ENCODE results near the gene SLC25A42.
"Not testable (repeated sequence)": the region's sequence is repeated elsewhere in the genome, so short reads cannot be mapped to it uniquely, and the experiment has no call there.

SLC25A42 gene

GRCh38 chr19:19107654-19108053 lies 43.9 kb downstream of the SLC25A42 start:
- DNase-seq, result no peak

GRCh38 chr19:19109601-19110000 lies 45.8 kb downstream of the SLC25A42 start:
- DNase-seq, result no peak

GRCh38 chr19:19110410-19111135 lies 46.8 kb downstream of the SLC25A42 start:
- no peak for DNase-seq

GRCh38 chr19:19111136-19111835 lies 47.5 kb downstream of the SLC25A42 start:
- DNase-seq, result no peak

- no peak for DNase-seq
These were observed 48.3 kb downstream of the SLC25A42 start for GRCh38 chr19:19111967-19112580.

- no peak for DNase-seq
These were observed 49.3 kb downstream of the SLC25A42 start for GRCh38 chr19:19113040-19113626.

- peak; percentile 45 for DNase-seq
These were observed 52.2 kb downstream of the SLC25A42 start for GRCh38 chr19:19115954-19116353.

GRCh38 chr19:19119325-19120237 lies 55.8 kb downstream of the SLC25A42 start:
- peak; percentile 35 for DNase-seq

- DNase-seq, result peak; percentile 67
These were observed 56.8 kb downstream of the SLC25A42 start for GRCh38 chr19:19120308-19121231.

- no peak for DNase-seq
These were observed 57.6 kb downstream of the SLC25A42 start for GRCh38 chr19:19121371-19121770.

GRCh38 chr19:19122902-19123301 lies 59.1 kb downstream of the SLC25A42 start:
- DNase-seq, result no peak

- no peak for DNase-seq
These were observed 59.6 kb downstream of the SLC25A42 start for GRCh38 chr19:19123386-19123785.

- peak; percentile 12 for DNase-seq
These were observed 62.3 kb downstream of the SLC25A42 start for GRCh38 chr19:19126102-19126501.

GRCh38 chr19:19131989-19132388 lies 68.2 kb downstream of the SLC25A42 start:
- no peak for DNase-seq

GRCh38 chr19:19132912-19133311 lies 69.1 kb downstream of the SLC25A42 start:
- DNase-seq, result no peak

- no peak for DNase-seq
These were observed 70.2 kb downstream of the SLC25A42 start for GRCh38 chr19:19133985-19134384.

- DNase-seq, result no peak
These were observed 70.9 kb downstream of the SLC25A42 start for GRCh38 chr19:19134687-19135158.

- DNase-seq, result not testable (repeated sequence)
These were observed 71.9 kb downstream of the SLC25A42 start for GRCh38 chr19:19135713-19136112.

- no peak for DNase-seq
These were observed 73.8 kb downstream of the SLC25A42 start for GRCh38 chr19:19137556-19138108.

- peak; percentile 97 for DNase-seq
These were observed 74.6 kb downstream of the SLC25A42 start, which contains the start of gene TMEM161A for GRCh38 chr19:19138109-19138981. TSS of gene TMEM161A (minus strand) at chr19:19138478. CDS start at chr19:19138428, 50 bp downstream.

Data from right forelimb (tissue), 1 donor.